ENCODE data around the gene MYH2. TPM values are rescaled to one million over a fixed set of nuclear protein-coding genes. Genes with fewer than 3 reads are reported as not detected.

MYH2 gene
- total and polyA plus RNA-seq, 2 donors (not counting 3 experiments of a cell fraction or from before 2014, with no cell fraction given) = not detected

DNA sequence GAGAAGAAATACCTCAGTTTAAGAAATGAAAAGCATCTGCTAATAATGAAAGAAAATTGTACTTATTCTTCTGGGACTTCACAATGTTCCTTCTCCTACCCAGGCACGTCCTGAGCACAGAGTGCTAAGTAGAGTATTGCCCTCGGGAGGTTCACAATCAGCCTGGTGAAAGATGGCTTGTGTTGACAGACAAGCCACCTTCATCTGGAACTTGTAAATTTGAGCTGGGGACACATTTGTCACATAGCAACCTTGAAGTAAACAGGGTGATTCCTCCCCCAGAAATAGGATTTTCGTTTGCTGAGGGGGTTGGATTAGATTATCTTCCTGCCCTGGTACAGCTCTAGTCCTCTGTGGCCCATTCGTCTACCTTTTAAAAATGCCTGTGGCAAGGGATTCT lies 34.4 kb upstream of the MYH2 start:
- Histone ChIP-seq H3K9me1 (replicated peaks; ENCODE audit: control insufficient read depth, extremely low read depth, insufficient read depth, low read length) (no peaks in the 10 kb centered on the region), H3K36me3 (ENCODE audit: control insufficient read depth in 2 of 2, extremely low read depth in 1 of 2, insufficient read depth in 2 of 2, low read length in 2 of 2) (no peaks in the 10 kb centered on the region), H2AFZ (ENCODE audit: low read depth, low read length) (no peak overlapping the region), H3K9ac (replicated peaks; ENCODE audit: extremely low read depth, insufficient read depth, low read length) (no peak overlapping the region), H3K27ac (ENCODE audit: insufficient read depth, low read depth, low read length) (no peak overlapping the region), H4K20me1 (replicated peaks; ENCODE audit: control insufficient read depth, extremely low read depth, insufficient read depth, low read length) (no peaks in the 10 kb centered on the region), H3K4me3 (replicated peaks in 1 of 3; ENCODE audit: insufficient read depth in 1 of 3, low read depth in 1 of 3, low read length in 3 of 3) (no peak overlapping the region), H3K4me2 (ENCODE audit: insufficient read depth, low read length) (no peak overlapping the region), H3K4me1 (ENCODE audit: control insufficient read depth, extremely low read depth, insufficient read depth, low read length) (no peaks in the 10 kb centered on the region), H3K79me2 (ENCODE audit: control insufficient read depth, insufficient read depth, low read length) (no peaks in the 10 kb centered on the region), H3K9me3 (replicated peaks; ENCODE audit: control insufficient read depth, insufficient read depth, low read length) (no peaks in the 10 kb centered on the region), H3K27me3 (ENCODE audit: control insufficient read depth in 2 of 2, insufficient read depth in 2 of 2, low read length in 2 of 2) (no peaks in the 10 kb centered on the region)
- intact Hi-C loops (cut with micrococcal nuclease) = no loop called here
- BruUV-seq (replicated peaks) = no TSS peak
- ChIA-PET POLR2A (no interaction called here), CTCF (no interaction called here)
- FAIRE-seq (no peak), DNase-seq (ENCODE audit: low read depth, low spot score) (no peak)
- dilution Hi-C loops (cut with MboI; ENCODE audit: extremely low pct_ligation_motif_present, low sequenced_read_pairs) = no loop called here
- TF ChIP-seq MYC (IDR thresholded peaks at IDR 0.05; ENCODE audit: low read depth, low read length) = no peak
- no peak for TF ChIP-seq GATA2 (IDR thresholded peaks at IDR 0.05; ENCODE audit: insufficient read depth, insufficient read length, low read depth, low read length)
- no peak for TF ChIP-seq POLR2A (IDR thresholded peaks at IDR 0.05; ENCODE audit: low read depth, low read length)
- TF ChIP-seq EZH2 (IDR thresholded peaks at IDR 0.05; ENCODE audit: borderline replicate concordance, low read depth, low read length, severe bottlenecking) = no peak
- TF ChIP-seq FOS (IDR thresholded peaks at IDR 0.05; ENCODE audit: borderline replicate concordance, insufficient read depth, low read length) = no peak
- no peak for TF ChIP-seq JUN (IDR thresholded peaks at IDR 0.05; ENCODE audit: borderline replicate concordance, insufficient read depth, insufficient read length, low read depth)
- TF ChIP-seq, protein P1, sequence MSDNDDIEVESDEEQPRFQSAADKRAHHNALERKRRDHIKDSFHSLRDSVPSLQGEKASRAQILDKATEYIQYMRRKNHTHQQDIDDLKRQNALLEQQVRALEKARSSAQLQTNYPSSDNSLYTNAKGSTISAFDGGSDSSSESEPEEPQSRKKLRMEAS (IDR thresholded peaks at IDR 0.05; ENCODE audit: insufficient read depth, insufficient read length) = no peak
- TF ChIP-seq POLR2AphosphoS5 (IDR thresholded peaks at IDR 0.05; ENCODE audit: insufficient read depth, low read depth, low read length) = no peak
- TF ChIP-seq, protein P2, sequence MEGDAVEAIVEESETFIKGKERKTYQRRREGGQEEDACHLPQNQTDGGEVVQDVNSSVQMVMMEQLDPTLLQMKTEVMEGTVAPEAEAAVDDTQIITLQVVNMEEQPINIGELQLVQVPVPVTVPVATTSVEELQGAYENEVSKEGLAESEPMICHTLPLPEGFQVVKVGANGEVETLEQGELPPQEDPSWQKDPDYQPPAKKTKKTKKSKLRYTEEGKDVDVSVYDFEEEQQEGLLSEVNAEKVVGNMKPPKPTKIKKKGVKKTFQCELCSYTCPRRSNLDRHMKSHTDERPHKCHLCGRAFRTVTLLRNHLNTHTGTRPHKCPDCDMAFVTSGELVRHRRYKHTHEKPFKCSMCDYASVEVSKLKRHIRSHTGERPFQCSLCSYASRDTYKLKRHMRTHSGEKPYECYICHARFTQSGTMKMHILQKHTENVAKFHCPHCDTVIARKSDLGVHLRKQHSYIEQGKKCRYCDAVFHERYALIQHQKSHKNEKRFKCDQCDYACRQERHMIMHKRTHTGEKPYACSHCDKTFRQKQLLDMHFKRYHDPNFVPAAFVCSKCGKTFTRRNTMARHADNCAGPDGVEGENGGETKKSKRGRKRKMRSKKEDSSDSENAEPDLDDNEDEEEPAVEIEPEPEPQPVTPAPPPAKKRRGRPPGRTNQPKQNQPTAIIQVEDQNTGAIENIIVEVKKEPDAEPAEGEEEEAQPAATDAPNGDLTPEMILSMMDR (IDR thresholded peaks at IDR 0.05; ENCODE audit: extremely low read depth in 1 of 2, insufficient read depth in 1 of 2, low read depth in 1 of 2, low read length in 2 of 2) = no peak
